Measurements from ENCODE around the gene CAVIN3.

The CAVIN3 gene, protein sequence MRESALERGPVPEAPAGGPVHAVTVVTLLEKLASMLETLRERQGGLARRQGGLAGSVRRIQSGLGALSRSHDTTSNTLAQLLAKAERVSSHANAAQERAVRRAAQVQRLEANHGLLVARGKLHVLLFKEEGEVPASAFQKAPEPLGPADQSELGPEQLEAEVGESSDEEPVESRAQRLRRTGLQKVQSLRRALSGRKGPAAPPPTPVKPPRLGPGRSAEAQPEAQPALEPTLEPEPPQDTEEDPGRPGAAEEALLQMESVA

GRCh38 chr11:6320411-6321155 lies at the start of gene CAVIN3:
CAVIN3 (minus strand) TSS chr11:6320501; CDS start chr11:6320476, 25 bp downstream.
- DNase-seq = no peak

GRCh38 chr11:6365659-6366058 lies 45.4 kb upstream of the CAVIN3 start:
- no peak for DNase-seq

DNA sequence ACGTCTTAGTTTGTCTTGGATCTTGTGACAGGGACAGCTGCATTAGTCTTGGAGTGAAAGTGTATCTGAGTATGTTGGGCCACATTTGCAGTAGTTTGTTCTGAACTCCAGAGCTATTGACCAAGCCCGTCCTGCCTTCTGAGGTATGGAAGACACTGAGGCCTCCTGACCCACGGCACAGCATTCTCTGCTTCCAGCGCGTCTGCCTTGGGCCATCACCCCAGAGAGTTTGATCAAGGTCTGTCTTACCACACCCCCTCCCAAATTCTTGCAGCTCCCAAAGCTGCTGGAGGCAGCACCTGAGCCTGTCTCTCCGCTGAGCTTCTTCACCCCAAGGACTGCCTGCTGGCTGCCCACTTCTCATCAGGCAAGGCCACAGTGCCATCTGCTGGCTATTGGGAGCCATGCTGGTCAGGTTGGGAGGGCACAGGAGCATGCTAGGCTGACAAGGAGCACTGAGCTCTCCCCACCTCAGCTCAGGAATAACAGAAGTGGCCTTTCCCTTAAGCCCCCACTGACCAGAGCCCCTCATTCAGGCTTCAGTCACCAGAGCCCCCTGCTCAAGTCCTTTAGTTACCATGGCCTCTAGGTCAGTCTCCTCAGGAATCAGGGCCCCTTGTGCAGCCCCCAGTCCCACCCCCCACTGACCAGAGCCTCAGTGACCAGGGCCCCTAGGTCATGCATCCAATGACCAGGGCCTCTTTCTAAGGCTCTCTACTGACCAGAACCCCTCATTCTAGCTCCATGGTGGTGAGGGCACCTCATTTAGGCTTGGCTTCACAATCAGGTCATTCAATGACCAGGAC lies 42.8 kb upstream of the CAVIN3 start:
- peak; percentile 17 to 54 (median 25) for DNase-seq

GRCh38 chr11:6362185-6362872 lies 42.0 kb upstream of the CAVIN3 start:
- no peak for DNase-seq

DNA sequence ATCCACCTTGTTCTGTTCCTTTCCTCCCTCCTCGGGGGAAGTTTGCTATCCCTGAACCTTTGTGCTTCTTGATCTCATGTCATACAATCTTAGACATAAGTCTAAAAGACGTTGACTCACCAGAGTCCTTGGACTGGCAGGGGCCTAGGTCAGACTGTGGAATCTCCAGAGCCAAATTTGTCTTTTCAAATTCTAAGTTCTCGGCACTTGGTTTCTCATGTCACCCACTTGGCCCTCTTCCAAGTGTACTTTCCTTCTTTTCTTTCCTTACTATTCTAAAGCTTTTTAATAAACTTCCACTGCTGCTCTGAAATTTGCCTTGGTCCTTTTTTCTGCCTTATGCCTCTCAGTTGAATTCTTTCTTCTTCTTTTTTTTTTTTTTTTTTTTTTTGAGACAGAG lies 39.9 kb upstream of the CAVIN3 start:
- no peak for DNase-seq

DNA sequence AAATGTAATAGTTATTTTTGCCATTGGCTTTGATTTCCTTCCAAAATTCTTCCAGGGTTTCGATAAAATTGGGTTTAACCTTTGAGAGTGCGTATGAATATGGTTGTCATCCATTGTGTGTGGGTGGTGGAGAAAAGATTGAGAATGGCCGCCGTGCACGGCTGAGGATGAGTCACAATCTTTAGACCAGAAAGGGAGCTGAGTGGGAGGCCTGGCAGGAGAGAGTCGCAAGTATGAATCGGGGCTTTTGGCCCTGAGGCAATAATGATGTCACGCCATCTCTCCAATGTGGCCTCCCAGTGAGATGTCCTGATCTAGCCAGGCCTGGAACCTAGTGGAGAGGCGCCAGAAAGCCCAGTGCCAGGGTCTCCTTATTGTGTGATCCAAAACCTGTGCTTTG lies 36.9 kb upstream of the CAVIN3 start:
- DNase-seq = no peak

DNA sequence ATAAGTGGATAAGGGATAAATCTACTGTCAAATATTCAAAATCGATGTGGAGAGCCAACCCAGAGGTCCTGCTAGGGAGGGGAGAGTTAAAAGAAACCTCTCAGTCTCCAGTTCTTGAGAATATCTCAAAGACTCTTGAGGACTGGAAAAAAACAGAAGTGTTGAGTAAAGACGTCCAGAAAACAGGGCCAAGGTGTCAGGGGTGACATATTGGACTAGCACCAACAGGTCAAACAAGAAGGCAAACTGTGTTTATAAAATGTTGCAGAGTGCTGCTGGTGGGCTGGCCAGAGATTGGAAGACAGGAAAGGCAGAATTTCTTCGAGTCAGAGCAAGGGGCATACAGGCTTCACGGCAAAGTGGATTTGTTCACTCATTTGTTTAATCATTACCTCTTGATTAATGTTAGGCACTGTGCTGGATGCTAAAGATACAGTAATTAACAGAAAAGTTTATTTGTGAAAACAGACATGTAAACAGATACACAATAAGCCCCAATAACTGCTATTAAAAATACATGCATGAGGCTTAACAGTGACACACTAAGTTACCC lies 36.3 kb upstream of the CAVIN3 start:
- no peak for DNase-seq

GRCh38 chr11:6354651-6355485 lies 34.6 kb upstream of the CAVIN3 start:
- no peak for DNase-seq

DNA sequence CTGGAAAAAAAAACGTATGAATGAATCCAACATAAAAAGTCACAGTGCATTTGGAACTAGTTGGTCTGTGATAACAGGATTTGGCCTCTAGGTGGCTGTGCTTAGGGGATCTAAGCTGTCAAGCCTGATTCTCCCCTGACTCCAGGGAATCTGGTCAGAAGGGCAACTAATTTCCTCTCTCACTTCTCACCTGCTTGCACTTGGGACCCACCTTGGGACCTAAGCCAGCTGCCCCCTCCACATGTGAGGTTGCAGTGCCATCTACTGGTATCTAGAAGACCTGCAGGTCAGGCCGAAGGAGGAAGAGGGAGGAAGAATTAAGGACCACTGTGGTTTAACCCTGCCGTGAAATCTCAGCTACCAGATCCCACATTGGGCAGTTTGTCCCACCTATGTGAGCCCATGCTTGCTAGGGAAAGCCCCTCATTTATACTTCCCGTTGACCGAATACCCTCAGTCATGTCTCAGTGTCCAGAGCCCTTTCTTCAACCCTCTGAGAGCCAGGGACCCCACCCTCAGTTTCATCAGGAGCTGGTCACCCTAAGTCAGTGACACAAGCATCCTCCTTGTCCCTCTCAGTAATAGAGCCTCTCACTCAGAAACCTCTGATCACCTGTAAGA lies 33.2 kb upstream of the CAVIN3 start:
- DNase-seq = peak in 3 of 4 experiments; percentile 7 to 9 (median 8)

- no peak for DNase-seq
These were observed 31.6 kb upstream of the CAVIN3 start for GRCh38 chr11:6351782-6352382.

DNA sequence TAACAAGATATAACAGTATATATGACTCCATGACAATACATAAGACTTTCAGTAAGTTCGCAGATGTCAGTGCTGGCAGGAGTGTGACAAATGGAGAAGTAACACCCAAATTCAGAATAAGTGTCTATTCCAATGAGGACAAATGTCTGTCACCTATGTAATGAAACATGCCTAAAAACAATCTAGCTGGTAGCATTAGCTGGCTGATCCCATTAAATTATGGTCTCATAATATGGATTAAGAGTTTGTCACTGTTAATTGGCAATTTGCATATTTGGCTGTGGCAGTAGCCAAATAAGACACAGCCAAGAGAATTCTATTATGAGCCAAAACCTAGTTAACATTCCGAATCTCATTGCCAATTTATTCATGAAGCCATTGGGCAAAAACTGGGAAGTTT lies 30.2 kb upstream of the CAVIN3 start:
- DNase-seq = no peak

GRCh38 chr11:6350043-6350442 lies 29.7 kb upstream of the CAVIN3 start:
- DNase-seq = no peak

GRCh38 chr11:6345366-6345765 lies 25.1 kb upstream of the CAVIN3 start:
- no peak for DNase-seq

DNA sequence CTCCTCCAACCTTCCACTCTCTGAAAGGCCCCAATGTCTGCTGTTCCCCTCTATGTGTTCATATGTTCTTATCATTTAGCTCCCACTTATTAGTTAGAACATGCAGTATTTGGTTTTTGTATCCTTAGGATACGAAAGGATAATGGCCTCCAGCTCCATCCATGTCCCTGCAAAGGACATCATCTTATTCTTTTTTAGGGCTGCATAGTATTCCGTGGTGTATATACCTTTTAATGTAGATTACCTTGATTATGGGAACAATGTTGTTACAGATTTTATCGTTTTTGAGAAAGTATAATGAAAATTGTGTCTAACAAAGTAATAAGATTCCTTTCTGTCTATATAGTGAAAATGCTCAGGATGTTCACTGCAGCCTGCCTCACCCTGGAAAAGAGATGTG lies 16.0 kb upstream of the CAVIN3 start:
- no peak for DNase-seq

DNA sequence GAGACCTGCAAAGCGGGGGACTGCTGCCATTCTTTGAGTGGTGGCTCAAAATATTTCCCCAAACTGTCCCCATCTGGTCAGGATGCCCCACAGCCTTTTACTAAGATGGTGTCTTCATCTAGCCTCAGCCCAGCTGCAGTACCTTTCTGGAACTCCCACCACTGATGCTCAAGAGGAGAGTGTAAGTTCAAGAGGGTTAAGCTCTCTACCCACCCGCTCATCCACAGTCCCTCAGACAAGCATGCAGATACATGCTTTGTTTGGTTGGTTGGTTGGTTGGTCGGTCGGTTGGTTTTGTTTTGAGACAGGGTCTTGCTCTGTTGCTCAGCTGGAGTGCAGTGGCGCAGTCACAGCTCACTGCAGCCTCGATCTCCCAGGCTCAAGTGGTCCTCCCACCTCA lies 14.5 kb upstream of the CAVIN3 start:
- no peak for DNase-seq

GRCh38 chr11:6333095-6333494 lies 12.8 kb upstream of the CAVIN3 start:
- DNase-seq = no peak

DNA sequence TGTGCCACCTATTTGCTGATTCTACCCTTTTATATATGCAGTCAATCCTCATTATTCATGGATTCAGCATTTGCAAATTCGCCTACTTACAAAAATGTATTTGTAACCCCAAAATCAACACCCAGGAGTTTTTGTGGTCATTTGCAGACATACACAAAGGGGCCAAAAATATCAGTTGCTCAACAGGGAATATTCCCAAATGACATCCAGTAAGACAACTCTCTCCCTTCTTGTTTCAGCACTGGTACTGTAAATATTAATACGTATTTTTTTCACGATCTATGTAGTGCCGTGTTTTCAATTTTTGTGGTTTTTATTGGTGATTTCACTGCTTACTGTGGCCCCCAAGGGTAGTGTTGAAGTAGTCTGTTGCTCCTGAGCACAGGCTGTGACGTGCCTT lies 11.8 kb upstream of the CAVIN3 start:
- no peak for DNase-seq

GRCh38 chr11:6328321-6328720 lies 8.0 kb upstream of the CAVIN3 start:
- no peak for DNase-seq

DNA sequence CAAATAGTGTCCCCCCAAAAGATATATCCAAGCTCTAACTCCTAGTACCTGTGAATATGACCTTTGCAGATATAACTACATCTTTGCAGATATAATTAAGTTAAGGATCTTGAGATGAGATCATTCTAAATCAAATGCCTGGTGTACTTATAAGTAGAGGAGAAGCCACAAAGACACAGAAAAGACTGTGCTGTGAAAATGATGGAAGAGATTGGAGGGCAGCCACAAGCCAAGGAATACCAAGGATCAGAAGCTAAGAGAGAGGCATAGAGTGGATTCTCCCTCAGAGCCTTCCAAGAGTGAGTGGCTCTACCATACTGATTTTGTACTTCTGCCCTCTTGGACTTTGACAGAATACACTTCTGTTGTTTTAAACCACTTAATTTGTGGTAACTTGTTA lies 7.5 kb upstream of the CAVIN3 start:
- no peak for DNase-seq

- DNase-seq = no peak
These were observed 6.7 kb upstream of the CAVIN3 start for GRCh38 chr11:6326985-6327384.

DNA sequence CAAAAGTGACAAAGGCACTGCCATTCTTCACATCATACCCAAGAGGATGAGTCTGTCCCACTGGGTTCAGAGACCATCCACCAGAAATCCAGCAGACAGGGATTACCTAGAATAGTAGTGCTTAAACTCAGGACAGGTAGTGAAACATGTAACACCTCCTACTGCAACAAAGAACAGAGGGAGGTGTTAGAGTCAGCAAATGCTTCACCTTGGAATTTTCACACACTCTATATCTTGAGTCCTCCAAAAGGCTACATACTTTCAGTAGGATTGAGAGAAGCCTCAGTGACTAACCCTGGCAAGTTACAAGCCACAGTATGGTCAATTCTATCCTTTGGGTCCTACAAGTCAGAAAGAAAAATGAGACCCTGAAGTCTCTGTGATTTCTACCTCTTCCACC lies 6.0 kb upstream of the CAVIN3 start:
- DNase-seq = no peak

Data from activated naive CD4-positive, alpha-beta T cell (primary cell).